Bone marrow (tissue), 2 donors: ENCODE results near the gene ZNF318.
A peak's percentile ranks its signal among the peaks of the same experiment; 100 is the strongest.
"Not testable (repeated sequence)": the region's sequence is repeated elsewhere in the genome, so short reads cannot be mapped to it uniquely, and the experiment has no call there.

ENCODE experiments used
- DNase-seq, 2 donors: peaks; one replicate each; lab custom pipeline; 2025; lab: John Stamatoyannopoulos, UW

ZNF318 gene

GRCh38 chr6:43389730-43390295 lies 20.4 kb upstream of the ZNF318 start:
- DNase-seq: no peak

- peak in 1 of 2 donors; percentile 28 for DNase-seq
Measured at GRCh38 chr6:43386492-43386891, 17.0 kb upstream of the ZNF318 start.

GRCh38 chr6:43383021-43383667 lies 13.7 kb upstream of the ZNF318 start:
- DNase-seq: no peak

GRCh38 chr6:43380858-43381257 lies 11.4 kb upstream of the ZNF318 start:
- DNase-seq: not testable (repeated sequence)

GRCh38 chr6:43378631-43379030 lies 9.2 kb upstream of the ZNF318 start:
- DNase-seq: no peak

GRCh38 chr6:43377710-43378229 lies 8.3 kb upstream of the ZNF318 start:
- no peak for DNase-seq

- no peak for DNase-seq
Measured at GRCh38 chr6:43376551-43376981, 7.1 kb upstream of the ZNF318 start.

GRCh38 chr6:43375693-43376092 lies 6.2 kb upstream of the ZNF318 start:
- DNase-seq: no peak

GRCh38 chr6:43373252-43373875 lies 3.9 kb upstream of the ZNF318 start:
- DNase-seq: no peak

GRCh38 chr6:43370003-43370580 lies 645 bp upstream of the ZNF318 start:
- not testable (repeated sequence) for DNase-seq

GRCh38 chr6:43368259-43369160 lies 937 bp downstream of the ZNF318 start:
- DNase-seq: no peak

GRCh38 chr6:43367245-43367984 lies 2.0 kb downstream of the ZNF318 start:
- DNase-seq: peak in 1 of 2 donors; percentile 27

- no peak for DNase-seq
Measured at GRCh38 chr6:43361269-43361668, 8.2 kb downstream of the ZNF318 start.

GRCh38 chr6:43359831-43360230 lies 9.6 kb downstream of the ZNF318 start:
- DNase-seq: no peak

GRCh38 chr6:43359381-43359780 lies 10.1 kb downstream of the ZNF318 start:
- no peak for DNase-seq

GRCh38 chr6:43355862-43356590 lies 13.4 kb downstream of the ZNF318 start:
- peak in 1 of 2 donors; percentile 14 for DNase-seq

- not testable (repeated sequence) for DNase-seq
Measured at GRCh38 chr6:43351951-43352350, 17.5 kb downstream of the ZNF318 start.

- DNase-seq: no peak
Measured at GRCh38 chr6:43347444-43347843, 22.0 kb downstream of the ZNF318 start.

GRCh38 chr6:43347021-43347420 lies 22.4 kb downstream of the ZNF318 start:
- no peak for DNase-seq

GRCh38 chr6:43346243-43346642 lies 23.2 kb downstream of the ZNF318 start:
- DNase-seq: not testable (repeated sequence)
